Hepatocyte (in vitro differentiated cells): ENCODE data around the gene G6PD. TPM values are rescaled to one million over a fixed set of nuclear protein-coding genes. Genes with fewer than 3 reads are reported as not detected.
"Not testable (repeated sequence)": the region's sequence is repeated elsewhere in the genome, so short reads cannot be mapped to it uniquely, and the experiment has no call there.

ENCODE experiments used
- DNase-seq: peaks from one replicate; pipeline ENCODE4 v3.0.0-alpha.2; 2016; ENCODE audit warnings: low spot score
- H2AFZ ChIP-seq: fragments of 200-600 bp; sonication (generic); 2 replicates; pipeline ENCODE4 v1.6.0; 2016; ENCODE audit warnings: antibody characterized with exemption, mild to moderate bottlenecking
- H3K27ac ChIP-seq: fragments of 200-600 bp; sonication (generic); 2 replicates; pipeline ENCODE4 v1.5.1; 2016; ENCODE audit warnings: mild to moderate bottlenecking
- H3K27me3 ChIP-seq: fragments of 200-600 bp; sonication (generic); 2 replicates; pipeline ENCODE4 v1.6.1; 2016
- H3K36me3 ChIP-seq: fragments of 200-600 bp; sonication (generic); replicated peaks from 2 replicates; pipeline ENCODE4 v1.5.1; 2016; ENCODE audit warnings: low read depth; ENCODE audit not compliant: insufficient read depth
- H3K4me1 ChIP-seq: fragments of 200-600 bp; sonication (generic); 2 replicates; pipeline ENCODE4 v1.5.1; 2016; ENCODE audit warnings: mild to moderate bottlenecking, moderate library complexity; ENCODE audit not compliant: insufficient read depth
- H3K4me2 ChIP-seq: fragments of 200-600 bp; sonication (generic); 2 replicates; pipeline ENCODE4 v1.6.0; 2016
- H3K4me3 ChIP-seq: fragments of 200-600 bp; sonication (generic); 2 replicates; pipeline ENCODE4 v1.5.1; 2016; ENCODE audit warnings: mild to moderate bottlenecking
- H3K79me2 ChIP-seq: fragments of 200-600 bp; sonication (generic); 2 replicates; pipeline ENCODE4 v1.6.0; 2017; ENCODE audit warnings: mild to moderate bottlenecking
- H3K9me2 ChIP-seq: fragments of 200-600 bp; sonication (generic); replicated peaks from 2 replicates; pipeline ENCODE4 v1.6.0; 2017; ENCODE audit warnings: mild to moderate bottlenecking; ENCODE audit not compliant: insufficient read depth
- H3K9me3 ChIP-seq: fragments of 200-600 bp; sonication (generic); 2 replicates; pipeline ENCODE4 v1.5.1; 2016; ENCODE audit warnings: low read depth, mild to moderate bottlenecking
- H4K20me1 ChIP-seq: fragments of 200-600 bp; sonication (generic); 2 replicates; pipeline ENCODE4 v1.6.0; 2016; ENCODE audit warnings: mild to moderate bottlenecking; ENCODE audit not compliant: insufficient read depth, poor library complexity, severe bottlenecking
- WGBS: methylation state at CpG from one replicate; pipeline ENCODE4 v1.1.6; 2016; ENCODE audit warnings: low lambda C conversion rate; ENCODE audit errors: missing lambda C conversion rate; 5-methylcytosine and 5-hydroxymethylcytosine counted together
- polyA plus RNA-seq: library from polyadenylated mRNA; unstranded; fragments of >200 nt; fragmentation: Nextera tagmentation; extraction: Ambion mirVana; gene quantifications from 2 replicates; pipeline ENCODE4 v1.2.1, GENCODE V29; 2016
- total RNA-seq: library from RNA; depleted of rRNA; stranded (reverse); fragments of >200 nt; gene quantifications from 2 replicates; pipeline ENCODE4 v1.2.3, GENCODE V29; 2014

Gene G6PD
- total and polyA plus RNA-seq, 2 experiments from 2014 or later = 12.8 to 26.2 TPM

- H3K9me3 ChIP-seq, H3K4me2 ChIP-seq, H2AFZ ChIP-seq, H3K79me2 ChIP-seq, H3K9me2 ChIP-seq, H3K36me3 ChIP-seq, H4K20me1 ChIP-seq, H3K27ac ChIP-seq, H3K27me3 ChIP-seq, DNase-seq, H3K4me1 ChIP-seq, H3K4me3 ChIP-seq: not testable (repeated sequence)
- WGBS = no CpG with 5 or more reads among the region's 11 CpGs
Observed at GRCh38 chrX:154570361-154570760, 23.7 kb upstream of the G6PD start.

- H3K79me2 ChIP-seq, H3K4me1 ChIP-seq, DNase-seq, H3K27me3 ChIP-seq, H3K4me2 ChIP-seq, H3K36me3 ChIP-seq, H4K20me1 ChIP-seq, H3K9me2 ChIP-seq, H2AFZ ChIP-seq, H3K27ac ChIP-seq, H3K4me3 ChIP-seq, H3K9me3 ChIP-seq: not testable (repeated sequence)
- WGBS = no CpG with 5 or more reads among the region's 10 CpGs
Observed at GRCh38 chrX:154562295-154562694, 15.6 kb upstream of the G6PD start.

- not testable (repeated sequence) for H2AFZ ChIP-seq, H3K79me2 ChIP-seq, DNase-seq, H4K20me1 ChIP-seq, H3K27ac ChIP-seq, H3K9me2 ChIP-seq, H3K36me3 ChIP-seq, H3K4me3 ChIP-seq, H3K4me1 ChIP-seq, H3K9me3 ChIP-seq, H3K4me2 ChIP-seq, H3K27me3 ChIP-seq
- 96% methylated on average over 15 of the region's 31 CpGs for WGBS
Observed at GRCh38 chrX:154560326-154560725, 13.7 kb upstream of the G6PD start.

- not testable (repeated sequence) for H4K20me1 ChIP-seq
Observed at GRCh38 chrX:154558896-154559295, 12.2 kb upstream of the G6PD start.

GRCh38 chrX:154558060-154558690 lies 11.5 kb upstream of the G6PD start:
- 95% methylated on average over 5 of the region's 24 CpGs for WGBS
- not testable (repeated sequence) for H4K20me1 ChIP-seq, H3K4me2 ChIP-seq

More at GRCh38 chrX:154558896-154559295, 12.2 kb upstream of the G6PD start:
- H3K9me3 ChIP-seq, H3K4me3 ChIP-seq, H3K27me3 ChIP-seq, H3K79me2 ChIP-seq, H2AFZ ChIP-seq, H3K9me2 ChIP-seq, H3K27ac ChIP-seq, H3K36me3 ChIP-seq, H3K4me1 ChIP-seq, DNase-seq, H3K4me2 ChIP-seq: not testable (repeated sequence)
- WGBS = 95% methylated on average over 11 of the region's 21 CpGs

GRCh38 chrX:154552112-154552806 lies 5.6 kb upstream of the G6PD start:
- H3K27ac ChIP-seq, H3K4me1 ChIP-seq, H4K20me1 ChIP-seq, H3K9me3 ChIP-seq, H3K27me3 ChIP-seq, H3K36me3 ChIP-seq, H3K4me3 ChIP-seq, DNase-seq, H3K4me2 ChIP-seq, H3K9me2 ChIP-seq, H2AFZ ChIP-seq: not testable (repeated sequence)
- H3K79me2 ChIP-seq = peaks cover 39% of the 10 kb centered on the region
- WGBS = 88% methylated on average over 9 of the region's 18 CpGs

More at GRCh38 chrX:154558060-154558690, 11.5 kb upstream of the G6PD start:
- not testable (repeated sequence) for H3K4me3 ChIP-seq, H3K9me3 ChIP-seq, DNase-seq, H3K4me1 ChIP-seq, H3K36me3 ChIP-seq, H3K79me2 ChIP-seq, H3K9me2 ChIP-seq, H3K27me3 ChIP-seq, H2AFZ ChIP-seq, H3K27ac ChIP-seq
